ENCODE measurements around the gene SLC30A3. TPM values are rescaled to one million over a fixed set of nuclear protein-coding genes. Genes with fewer than 3 reads are reported as not detected.
A peak's percentile ranks its signal among the peaks of the same experiment; 100 is the strongest.

The SLC30A3 gene
- total and polyA plus RNA-seq, 4 experiments from 2014 or later, result not detected

DNA sequence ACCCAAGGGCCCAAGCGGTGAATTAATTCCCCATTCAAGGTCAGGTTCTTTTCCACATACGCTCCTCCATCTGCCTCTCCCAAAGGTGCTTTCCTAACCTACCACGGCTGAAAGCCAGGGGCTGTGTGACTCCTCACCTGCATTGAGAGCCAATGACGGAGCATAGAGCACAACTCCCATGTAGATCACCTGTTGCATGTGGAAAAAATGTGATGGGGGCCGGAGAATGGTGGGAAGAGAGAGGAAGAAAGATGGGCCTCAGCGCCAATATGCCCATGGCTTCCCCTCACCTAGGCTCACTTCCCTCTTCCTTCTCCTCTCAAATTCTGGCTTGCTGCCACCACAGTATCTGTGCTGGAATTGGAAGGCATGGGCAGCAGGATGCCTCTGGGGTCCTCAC is 56.5 kb downstream of the SLC30A3 start:
- ChIA-PET POLR2A (ENCODE audit: partially characterized antibody) (interaction anchor here (0.9 kb wide), 1 partner anchor 28 kb away, joined by 3 read pairs; no protein-coding TSS in a partner anchor), CTCF (ENCODE audit: partially characterized antibody) (no interaction called here)
- H3K4me1 ChIP-seq (ENCODE audit: insufficient read depth, low read length), result peaks cover 13% of the 10 kb centered on the region
- H3K36me3 ChIP-seq (ENCODE audit: insufficient read depth, low read length), result peaks cover 57% of the 10 kb centered on the region
- no peak overlapping the region for H3K4me3 ChIP-seq (ENCODE audit: low read length in 2 of 2)
- H3K9me3 ChIP-seq (ENCODE audit: control insufficient read depth in 1 of 2, low read length in 2 of 2), result no peaks in the 10 kb centered on the region
- DNase-seq, result no peak
- no peaks in the 10 kb centered on the region for H3K27me3 Mint-ChIP-seq
- H3K27ac Mint-ChIP-seq, result no peak overlapping the region
- H3K27me3 ChIP-seq (ENCODE audit: insufficient read depth, low read length), result no peaks in the 10 kb centered on the region
- peaks cover 18 to 27% (median 24%) of the 10 kb centered on the region in 4 donors for H3K4me1 Mint-ChIP-seq
- no peak overlapping the region for H3K27ac ChIP-seq (ENCODE audit: low read depth, low read length)
- H3K36me3 Mint-ChIP-seq, result peaks cover 36 to 79% of the 10 kb centered on the region in 2 donors
- no peaks in the 10 kb centered on the region for H3K9me3 Mint-ChIP-seq
- intact Hi-C loops (cut with micrococcal nuclease), result no loop called here
- no peak overlapping the region for H3K4me3 Mint-ChIP-seq

GRCh38 chr2:27205206-27205605 is 57.6 kb downstream of the SLC30A3 start:
- peak overlapping the region in 3 of 7 donors; percentile 0 to 46 (median 16) for H3K27ac Mint-ChIP-seq
- intact Hi-C loops (cut with micrococcal nuclease), result no loop called here
- H3K4me3 ChIP-seq (ENCODE audit: low read length in 2 of 2), result no peak overlapping the region
- H3K4me3 Mint-ChIP-seq, result no peak overlapping the region
- H3K4me1 Mint-ChIP-seq, result peaks cover 15 to 24% (median 20%) of the 10 kb centered on the region in 4 donors
- peaks cover 39 to 84% of the 10 kb centered on the region in 2 donors for H3K36me3 Mint-ChIP-seq
- H3K27me3 Mint-ChIP-seq, result no peaks in the 10 kb centered on the region
- POLR2A ChIA-PET (ENCODE audit: partially characterized antibody), result no interaction called here
- H3K27me3 ChIP-seq (ENCODE audit: insufficient read depth, low read length), result no peaks in the 10 kb centered on the region
- peaks cover 58% of the 10 kb centered on the region for H3K36me3 ChIP-seq (ENCODE audit: insufficient read depth, low read length)
- CTCF ChIA-PET (ENCODE audit: partially characterized antibody), result no interaction called here
- DNase-seq, result no peak
- no peaks in the 10 kb centered on the region for H3K9me3 Mint-ChIP-seq
- H3K27ac ChIP-seq (ENCODE audit: low read depth, low read length), result no peak overlapping the region
- H3K9me3 ChIP-seq (ENCODE audit: control insufficient read depth in 1 of 2, low read length in 2 of 2), result no peaks in the 10 kb centered on the region
- peaks cover 8% of the 10 kb centered on the region for H3K4me1 ChIP-seq (ENCODE audit: insufficient read depth, low read length)

DNA sequence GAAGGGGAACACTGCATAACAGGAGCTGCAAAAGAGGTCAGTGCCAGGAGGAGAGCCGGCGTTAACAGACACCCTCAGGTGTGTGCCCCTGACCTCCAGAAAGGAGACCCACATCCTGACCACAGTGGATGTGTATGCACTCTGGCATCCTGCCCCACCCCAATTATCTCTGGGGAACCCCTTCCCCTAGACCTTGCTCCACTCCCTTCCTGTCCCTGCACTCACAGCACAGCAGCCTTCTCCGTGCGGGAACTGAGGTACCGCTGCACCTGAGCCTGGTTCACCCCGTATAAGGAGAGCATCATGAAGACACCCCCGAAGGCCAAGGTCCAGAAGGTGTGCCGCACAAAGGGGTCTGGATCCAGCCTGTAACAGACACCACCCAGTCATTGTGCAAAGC is 58.3 kb downstream of the SLC30A3 start:
- CTCF ChIA-PET (ENCODE audit: partially characterized antibody), result no interaction called here
- Histone ChIP-seq H3K27me3 (ENCODE audit: insufficient read depth, low read length) (no peaks in the 10 kb centered on the region), H3K4me1 (ENCODE audit: insufficient read depth, low read length) (peaks cover 8% of the 10 kb centered on the region), H3K4me3 (ENCODE audit: low read length in 2 of 2) (no peak overlapping the region), H3K36me3 (ENCODE audit: insufficient read depth, low read length) (peaks cover 58% of the 10 kb centered on the region), H3K9me3 (ENCODE audit: control insufficient read depth in 1 of 2, low read length in 2 of 2) (no peaks in the 10 kb centered on the region), H3K27ac (ENCODE audit: low read depth, low read length) (no peak overlapping the region)
- no peaks in the 10 kb centered on the region for H3K27me3 Mint-ChIP-seq
- H3K36me3 Mint-ChIP-seq, result peaks cover 45 to 84% of the 10 kb centered on the region in 2 donors
- intact Hi-C loops (cut with micrococcal nuclease), result no loop called here
- H3K4me3 Mint-ChIP-seq, result peak overlapping the region in 4 of 8 donors; percentile 7 to 36 (median 22)
- POLR2A ChIA-PET (ENCODE audit: partially characterized antibody), result no interaction called here
- peak overlapping the region; percentile 13 to 81 (median 58) for H3K27ac Mint-ChIP-seq
- no peaks in the 10 kb centered on the region for H3K9me3 Mint-ChIP-seq
- DNase-seq, result no peak
- peaks cover 10 to 18% (median 14%) of the 10 kb centered on the region in 4 donors for H3K4me1 Mint-ChIP-seq

GRCh38 chr2:27203741-27204140 is 59.1 kb downstream of the SLC30A3 start:
- Histone ChIP-seq H3K4me1 (ENCODE audit: insufficient read depth, low read length) (peaks cover 8% of the 10 kb centered on the region), H3K9me3 (ENCODE audit: control insufficient read depth in 1 of 2, low read length in 2 of 2) (no peaks in the 10 kb centered on the region), H3K36me3 (ENCODE audit: insufficient read depth, low read length) (peaks cover 58% of the 10 kb centered on the region), H3K4me3 (ENCODE audit: low read length in 2 of 2) (no peak overlapping the region), H3K27me3 (ENCODE audit: insufficient read depth, low read length) (no peaks in the 10 kb centered on the region), H3K27ac (ENCODE audit: low read depth, low read length) (no peak overlapping the region)
- Mint-ChIP-seq H3K4me3 (no peak overlapping the region), H3K27ac (peak overlapping the region in 3 of 7 donors; percentile 32 to 68 (median 40)), H3K4me1 (peaks cover 10 to 17% (median 11%) of the 10 kb centered on the region in 4 donors), H3K36me3 (peaks cover 45 to 82% of the 10 kb centered on the region in 2 donors), H3K9me3 (no peaks in the 10 kb centered on the region), H3K27me3 (no peaks in the 10 kb centered on the region)
- intact Hi-C loops (cut with micrococcal nuclease), result no loop called here
- no peak for DNase-seq
- POLR2A ChIA-PET (ENCODE audit: partially characterized antibody), result no interaction called here
- CTCF ChIA-PET (ENCODE audit: partially characterized antibody), result no interaction called here

Other genes starting within 250 kb of the SLC30A3 start
- 10 to 100 TPM; 97.3 to 99.8 TPM for gene TMEM214, start 230.1 kb downstream of the SLC30A3 start, total RNA-seq
- gene TMEM214, start 230.1 kb downstream of the SLC30A3 start, polyA plus RNA-seq, result 10 to 100 TPM; 25.6 to 34.5 TPM
- gene AGBL5, start 211.4 kb downstream of the SLC30A3 start, total RNA-seq, result 10 to 100 TPM; 12.2 to 14.9 TPM
- gene AGBL5, start 211.4 kb downstream of the SLC30A3 start, polyA plus RNA-seq, result 1 to 10 TPM; 7.4 to 9.3 TPM
- gene OST4, start 191.4 kb downstream of the SLC30A3 start, total RNA-seq, result 100 to 1,000 TPM; 269 to 296 TPM
- 100 to 1,000 TPM; 877 to 958 TPM for gene OST4, start 191.4 kb downstream of the SLC30A3 start, polyA plus RNA-seq
- under 1 TPM; 0.33 to 0.81 TPM for gene EMILIN1, start 184.4 kb downstream of the SLC30A3 start, total RNA-seq
- gene EMILIN1, start 184.4 kb downstream of the SLC30A3 start, polyA plus RNA-seq, result under 1 TPM; 0.35 to 0.67 TPM
- gene KHK, start 176.3 kb downstream of the SLC30A3 start, total RNA-seq, result 1 to 10 TPM; 6.0 to 8.6 TPM
- gene KHK, start 176.3 kb downstream of the SLC30A3 start, polyA plus RNA-seq, result 1 to 10 TPM; 6.3 to 8.2 TPM
- gene CGREF1, start 143.9 kb downstream of the SLC30A3 start, total RNA-seq, result under 1 TPM in 1 of 2 experiments, not detected in 1; 0.47 TPM
- under 1 TPM in 1 of 2 donors, not detected in 1; 0.36 TPM for gene CGREF1, start 143.9 kb downstream of the SLC30A3 start, polyA plus RNA-seq
- 1 to 10 TPM; 1.3 to 2.1 TPM for gene ABHD1, start 139.2 kb downstream of the SLC30A3 start, total RNA-seq
- 1 to 10 TPM in 1 of 2 donors, under 1 TPM in 1; 0.49 to 1.1 TPM for gene ABHD1, start 139.2 kb downstream of the SLC30A3 start, polyA plus RNA-seq
- 10 to 100 TPM; 64.5 to 65.3 TPM for gene PREB, start 128.4 kb downstream of the SLC30A3 start, total RNA-seq
- gene PREB, start 128.4 kb downstream of the SLC30A3 start, polyA plus RNA-seq, result 10 to 100 TPM; 65.5 to 74.2 TPM
- gene PRR30, start 123.6 kb downstream of the SLC30A3 start, total RNA-seq, result not detected
- gene PRR30, start 123.6 kb downstream of the SLC30A3 start, polyA plus RNA-seq, result not detected
- not detected for gene TCF23, start 114.0 kb downstream of the SLC30A3 start, total RNA-seq
- not detected for gene TCF23, start 114.0 kb downstream of the SLC30A3 start, polyA plus RNA-seq
- gene ATRAID, start 51.0 kb downstream of the SLC30A3 start, total RNA-seq, result 100 to 1,000 TPM; 103 to 109 TPM
- gene ATRAID, start 51.0 kb downstream of the SLC30A3 start, polyA plus RNA-seq, result 100 to 1,000 TPM; 279 to 443 TPM
- 10 to 100 TPM; 21.9 to 25.1 TPM for gene SLC5A6, start 50.8 kb downstream of the SLC30A3 start, total RNA-seq
- 10 to 100 TPM; 18.9 to 21.7 TPM for gene SLC5A6, start 50.8 kb downstream of the SLC30A3 start, polyA plus RNA-seq
- gene CAD, start 45.7 kb downstream of the SLC30A3 start, total RNA-seq, result 10 to 100 TPM; 47.6 to 49.3 TPM
- gene CAD, start 45.7 kb downstream of the SLC30A3 start, polyA plus RNA-seq, result 10 to 100 TPM; 11.3 to 24.1 TPM
- gene DNAJC5G, start 12.4 kb upstream of the SLC30A3 start, total RNA-seq, result not detected
- not detected for gene DNAJC5G, start 12.4 kb upstream of the SLC30A3 start, polyA plus RNA-seq
- under 1 TPM in 1 of 2 experiments, not detected in 1; 0.17 TPM for gene TRIM54, start 19.4 kb upstream of the SLC30A3 start, total RNA-seq
- gene TRIM54, start 19.4 kb upstream of the SLC30A3 start, polyA plus RNA-seq, result not detected
- gene UCN, start 45.4 kb upstream of the SLC30A3 start, total RNA-seq, result 1 to 10 TPM; 5.1 to 5.4 TPM
- under 1 TPM in 1 of 2 donors, not detected in 1; 0.84 TPM for gene UCN, start 45.4 kb upstream of the SLC30A3 start, polyA plus RNA-seq
- 10 to 100 TPM; 89.3 to 93.3 TPM for gene MPV17, start 60.0 kb upstream of the SLC30A3 start, total RNA-seq
- 100 to 1,000 TPM; 125 to 162 TPM for gene MPV17, start 60.0 kb upstream of the SLC30A3 start, polyA plus RNA-seq
- gene GTF3C2, start 93.7 kb upstream of the SLC30A3 start, total RNA-seq, result 10 to 100 TPM; 82.9 to 90.8 TPM
- 10 to 100 TPM; 37.7 to 51.8 TPM for gene GTF3C2, start 93.7 kb upstream of the SLC30A3 start, polyA plus RNA-seq
- 10 to 100 TPM; 48.4 to 56.0 TPM for gene EIF2B4, start 107.3 kb upstream of the SLC30A3 start, total RNA-seq
- gene EIF2B4, start 107.3 kb upstream of the SLC30A3 start, polyA plus RNA-seq, result 10 to 100 TPM; 33.4 to 35.1 TPM
- gene SNX17, start 107.6 kb upstream of the SLC30A3 start, total RNA-seq, result 100 to 1,000 TPM; 122 to 130 TPM
- gene SNX17, start 107.6 kb upstream of the SLC30A3 start, polyA plus RNA-seq, result 100 to 1,000 TPM; 178 to 304 TPM
- gene ZNF513, start 117.7 kb upstream of the SLC30A3 start, total RNA-seq, result 10 to 100 TPM; 17.6 to 20.1 TPM
- gene ZNF513, start 117.7 kb upstream of the SLC30A3 start, polyA plus RNA-seq, result 1 to 10 TPM; 3.7 to 6.3 TPM
- gene PPM1G, start 146.5 kb upstream of the SLC30A3 start, total RNA-seq, result 10 to 100 TPM; 53.8 to 56.1 TPM
- gene PPM1G, start 146.5 kb upstream of the SLC30A3 start, polyA plus RNA-seq, result 10 to 100 TPM; 76.7 to 99.4 TPM
- 100 to 1,000 TPM; 115 to 119 TPM for gene NRBP1, start 165.6 kb upstream of the SLC30A3 start, total RNA-seq
- gene NRBP1, start 165.6 kb upstream of the SLC30A3 start, polyA plus RNA-seq, result 100 to 1,000 TPM; 118 to 125 TPM
- gene KRTCAP3, start 179.3 kb upstream of the SLC30A3 start, total RNA-seq, result 10 to 100 TPM; 23.6 to 23.9 TPM
- gene KRTCAP3, start 179.3 kb upstream of the SLC30A3 start, polyA plus RNA-seq, result 1 to 10 TPM; 1.8 to 9.4 TPM
- gene IFT172, start 226.7 kb upstream of the SLC30A3 start, total RNA-seq, result 10 to 100 TPM; 23.6 to 24.4 TPM
- 1 to 10 TPM; 2.1 to 5.2 TPM for gene IFT172, start 226.7 kb upstream of the SLC30A3 start, polyA plus RNA-seq
- not detected for gene FNDC4, start 232.2 kb upstream of the SLC30A3 start, total RNA-seq
- under 1 TPM in 1 of 2 donors, not detected in 1; 0.11 TPM for gene FNDC4, start 232.2 kb upstream of the SLC30A3 start, polyA plus RNA-seq
- gene GCKR, start 233.8 kb upstream of the SLC30A3 start, total RNA-seq, result not detected
- gene GCKR, start 233.8 kb upstream of the SLC30A3 start, polyA plus RNA-seq, result not detected

Measured in CD4-positive, alpha-beta memory T cell (primary cell).